GM23338 (cell line): ENCODE data around the gene SLC4A2. TPM values are rescaled to one million over a fixed set of nuclear protein-coding genes. Genes with fewer than 3 reads are reported as not detected.

Experiments used
- ATAC-seq: fragments of 200-7000 bp; cut with Tn5 transposase; 3 replicates; pipeline ENCODE4 v1.9.1; 2020
- DNase-seq: peaks from one replicate; pipeline ENCODE4 v3.0.0-alpha.2; 2015; ENCODE audit warnings: low spot score
- H2AFZ ChIP-seq: fragments of 200-600 bp; sonication (generic); 2 replicates; pipeline ENCODE4 v1.8.0; 2016; ENCODE audit warnings: antibody characterized with exemption, mild to moderate bottlenecking, moderate library complexity
- H3F3A ChIP-seq: fragments of 200-600 bp; sonication (generic); replicated peaks from 2 replicates; pipeline ENCODE4 v1.8.0; 2017; ENCODE audit warnings: antibody characterized with exemption, mixed run types, low read depth
- H3K27ac ChIP-seq: fragments of 200-600 bp; sonication (generic); 2 replicates; pipeline ENCODE4 v1.6.1; 2016; ENCODE audit warnings: low read depth
- H3K27me3 ChIP-seq: fragments of 200-600 bp; sonication (generic); 2 replicates; pipeline ENCODE4 v1.8.0; 2016; ENCODE audit warnings: mild to moderate bottlenecking, mixed run types, moderate library complexity; ENCODE audit not compliant: insufficient read depth
- H3K36me3 ChIP-seq: fragments of 200-600 bp; sonication (generic); 2 replicates; pipeline ENCODE4 v1.8.0; 2016; ENCODE audit warnings: mild to moderate bottlenecking; ENCODE audit not compliant: insufficient read depth
- H3K4me1 ChIP-seq: fragments of 200-600 bp; sonication (generic); 2 replicates; pipeline ENCODE4 v1.8.0; 2016; ENCODE audit warnings: mild to moderate bottlenecking, moderate library complexity; ENCODE audit not compliant: insufficient read depth
- H3K4me2 ChIP-seq: fragments of 200-600 bp; sonication (generic); 2 replicates; pipeline ENCODE4 v1.7.1; 2017; ENCODE audit warnings: mixed run types
- H3K4me3 ChIP-seq: fragments of 200-600 bp; sonication (generic); 2 replicates; pipeline ENCODE4 v1.6.1; 2016; ENCODE audit warnings: mixed run types
- H3K79me2 ChIP-seq: fragments of 200-600 bp; sonication (generic); replicated peaks from 2 replicates; pipeline ENCODE4 v1.8.0; 2017; ENCODE audit warnings: mild to moderate bottlenecking; ENCODE audit not compliant: insufficient read depth
- H3K9me2 ChIP-seq: fragments of 200-600 bp; sonication (generic); 2 replicates; pipeline ENCODE4 v1.8.0; 2017; ENCODE audit not compliant: insufficient read depth
- H4K20me1 ChIP-seq: fragments of 200-600 bp; sonication (generic); replicated peaks from 2 replicates; pipeline ENCODE4 v1.8.0; 2017; ENCODE audit warnings: mild to moderate bottlenecking; ENCODE audit not compliant: insufficient read depth
- H3K27ac Mint-ChIP-seq: 2 replicates; pipeline ENCODE4 v1.8.0; 2020; ENCODE audit warnings: inconsistent platforms, mild to moderate bottlenecking, moderate library complexity, mixed read lengths
- H3K27me3 Mint-ChIP-seq: 3 replicates; pipeline ENCODE4 v1.8.0; 2022; ENCODE audit warnings: low read depth, mild to moderate bottlenecking, moderate library complexity, mixed read lengths, inconsistent platforms; ENCODE audit not compliant: insufficient read depth, poor library complexity
- H3K36me3 Mint-ChIP-seq: 3 replicates; pipeline ENCODE4 v1.8.0; 2021; ENCODE audit warnings: low read depth, mild to moderate bottlenecking, inconsistent platforms, moderate library complexity, mixed read lengths
- H3K4me1 Mint-ChIP-seq: 3 replicates; pipeline ENCODE4 v1.8.0; 2020; ENCODE audit warnings: mild to moderate bottlenecking, inconsistent platforms, mixed read lengths
- H3K4me3 Mint-ChIP-seq: 3 replicates; pipeline ENCODE4 v1.8.0; 2021; ENCODE audit warnings: moderate library complexity, mild to moderate bottlenecking, inconsistent platforms, mixed read lengths
- H3K9me3 Mint-ChIP-seq: 3 replicates; pipeline ENCODE4 v1.8.0; 2020; ENCODE audit warnings: moderate library complexity, mild to moderate bottlenecking, inconsistent platforms, mixed read lengths
- CREB1 ChIP-seq: fragments of 250-450 bp; sonication (Bioruptor Pico); IDR thresholded peaks from 2 replicates; pipeline ENCODE4 v1.5.0; 2020; ENCODE audit warnings: low read depth, mild to moderate bottlenecking, moderate library complexity
- EZH2 ChIP-seq: fragments of 200-600 bp; sonication (generic); IDR thresholded peaks from one replicate; pipeline ENCODE4 v1.8.0; 2017; ENCODE audit warnings: antibody characterized with exemption, mild to moderate bottlenecking, low read depth; ENCODE audit not compliant: unreplicated experiment
- EZH2phosphoT487 ChIP-seq: fragments of 200-600 bp; sonication (generic); IDR thresholded peaks from one replicate; pipeline ENCODE4 v1.8.1; 2018; ENCODE audit warnings: antibody characterized with exemption; ENCODE audit not compliant: unreplicated experiment
- JUNB ChIP-seq: IDR thresholded peaks from one replicate; pipeline ENCODE4 v1.6.1; 2016; ENCODE audit warnings: antibody characterized with exemption; ENCODE audit not compliant: unreplicated experiment
- NANOG ChIP-seq: IDR thresholded peaks from 2 replicates; pipeline ENCODE4 v1.6.1; 2016; ENCODE audit warnings: antibody characterized with exemption, borderline replicate concordance
- POLR2AphosphoS5 ChIP-seq: IDR thresholded peaks from 2 replicates; pipeline ENCODE4 v1.6.1; 2016; ENCODE audit warnings: antibody characterized with exemption, low read depth
- REST ChIP-seq: IDR thresholded peaks from one replicate; pipeline ENCODE4 v1.6.1; 2018; ENCODE audit warnings: antibody characterized with exemption; ENCODE audit not compliant: unreplicated experiment
- STAT1 ChIP-seq: IDR thresholded peaks from one replicate; pipeline ENCODE4 v1.6.1; 2016; ENCODE audit warnings: antibody characterized with exemption; ENCODE audit not compliant: unreplicated experiment
- ZNF114 ChIP-seq: fragments of 250-450 bp; sonication (Bioruptor Pico); IDR thresholded peaks from 2 replicates; pipeline ENCODE4 v1.5.0; 2020; ENCODE audit warnings: mild to moderate bottlenecking, moderate library complexity
- ZNF331 ChIP-seq: fragments of 250-450 bp; sonication (Bioruptor Pico); IDR thresholded peaks from 2 replicates; pipeline ENCODE4 v1.5.0; 2020; ENCODE audit warnings: low read depth, mild to moderate bottlenecking, moderate library complexity
- polyA plus RNA-seq: library from polyadenylated mRNA; unstranded; fragments of >200 nt; fragmentation: Nextera tagmentation; extraction: Ambion mirVana; gene quantifications from 2 replicates; pipeline ENCODE4 v1.2.1, GENCODE V29; 2016
- total RNA-seq: library from RNA; depleted of rRNA; stranded (reverse); fragments of >200 nt; shearing (Covaris generic); gene quantifications from 2 replicates; pipeline ENCODE4 v1.2.3, GENCODE V29; 2014
- TF ChIP-seq, protein P1 (sequence below): IDR thresholded peaks from 2 replicates; pipeline ENCODE4 v1.6.1; 2016; ENCODE audit warnings: antibody characterized with exemption
- TF ChIP-seq, protein P2 (sequence below): fragments of 250-450 bp; sonication (Bioruptor Pico); IDR thresholded peaks from 2 replicates; pipeline ENCODE4 v1.5.0; 2020; ENCODE audit warnings: mild to moderate bottlenecking, moderate library complexity

SLC4A2 gene
- total and polyA plus RNA-seq, 2 experiments from 2014 or later = 64.8 to 106 TPM

GRCh38 chr7:151063212-151063561 is 3.8 kb downstream of the SLC4A2 start:
- Mint-ChIP-seq H3K27ac (no peak overlapping the region; the same call in 1 of the 2 replicates), H3K36me3 (peaks cover 29% of the 10 kb centered on the region), H3K4me3 (peak overlapping the region; percentile 74), H3K4me1 (peaks cover 41% of the 10 kb centered on the region), H3K27me3 (peaks cover 39% of the 10 kb centered on the region), H3K9me3 (no peaks in the 10 kb centered on the region)
- H3K4me1 ChIP-seq = peaks cover 38% of the 10 kb centered on the region
- H3K9me2 ChIP-seq = no peaks in the 10 kb centered on the region
- DNase-seq = peak; percentile 58
- ATAC-seq = peak; percentile 1; the same call in 1 of the 3 replicates
- peaks cover 16% of the 10 kb centered on the region for H3K36me3 ChIP-seq
- peaks cover 11% of the 10 kb centered on the region for H3K79me2 ChIP-seq
- H3F3A ChIP-seq = peaks cover 15% of the 10 kb centered on the region
- H3K27ac ChIP-seq = no peak overlapping the region
- peak overlapping the region; percentile 93 for H3K4me2 ChIP-seq
- peak overlapping the region; percentile 76 for H3K4me3 ChIP-seq
- TF ChIP-seq CREB1 (CRISPR knock-in tag) = no peak
- no peak for TF ChIP-seq POLR2AphosphoS5
- no peak for TF ChIP-seq ZNF114 (CRISPR knock-in tag)
- no peak for TF ChIP-seq JUNB
- TF ChIP-seq STAT1 = no peak
- no peak overlapping the region for H2AFZ ChIP-seq
- H3K27me3 ChIP-seq = peaks cover 22% of the 10 kb centered on the region
- no peaks in the 10 kb centered on the region; the same call in 1 of the 2 replicates for H4K20me1 ChIP-seq

DNA sequence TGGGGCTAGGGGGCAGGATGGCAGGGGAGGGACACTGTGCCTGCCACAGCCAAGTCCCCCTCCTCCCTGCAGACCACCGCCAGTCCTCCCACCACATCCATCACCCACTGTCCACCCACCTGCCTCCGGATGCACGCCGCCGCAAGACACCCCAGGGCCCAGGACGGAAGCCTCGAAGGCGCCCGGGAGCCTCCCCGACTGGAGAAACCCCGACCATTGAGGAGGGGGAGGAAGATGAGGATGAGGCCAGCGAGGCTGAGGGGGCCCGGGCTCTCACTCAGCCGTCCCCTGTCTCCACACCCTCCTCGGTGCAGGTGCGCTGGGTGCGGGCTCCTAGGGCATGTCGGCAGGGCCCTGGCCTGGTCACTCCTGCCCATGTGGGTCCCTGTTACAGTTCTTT is 5.1 kb downstream of the SLC4A2 start:
- Mint-ChIP-seq H3K36me3 (peaks cover 36% of the 10 kb centered on the region), H3K4me3 (no peak overlapping the region), H3K9me3 (no peaks in the 10 kb centered on the region), H3K27me3 (peaks cover 36% of the 10 kb centered on the region), H3K4me1 (peaks cover 32% of the 10 kb centered on the region), H3K27ac (no peak overlapping the region)
- Histone ChIP-seq H3K9me2 (no peaks in the 10 kb centered on the region), H3K4me1 (peaks cover 29% of the 10 kb centered on the region), H4K20me1 (no peaks in the 10 kb centered on the region; the same call in 1 of the 2 replicates), H2AFZ (no peak overlapping the region), H3K4me2 (no peak overlapping the region), H3K4me3 (no peak overlapping the region), H3K79me2 (peaks cover 11% of the 10 kb centered on the region), H3K27me3 (peaks cover 15% of the 10 kb centered on the region; the same call in 1 of the 2 replicates), H3K27ac (no peak overlapping the region), H3F3A (peaks cover 15% of the 10 kb centered on the region), H3K36me3 (peaks cover 16% of the 10 kb centered on the region)
- DNase-seq = no peak
- TF ChIP-seq EZH2phosphoT487 (no peak), EZH2 (no peak), NANOG (no peak), REST (no peak), ZNF331 (CRISPR knock-in tag) (no peak), CREB1 (CRISPR knock-in tag) (no peak), STAT1 (no peak), POLR2AphosphoS5 (no peak)
- TF ChIP-seq, protein P1, sequence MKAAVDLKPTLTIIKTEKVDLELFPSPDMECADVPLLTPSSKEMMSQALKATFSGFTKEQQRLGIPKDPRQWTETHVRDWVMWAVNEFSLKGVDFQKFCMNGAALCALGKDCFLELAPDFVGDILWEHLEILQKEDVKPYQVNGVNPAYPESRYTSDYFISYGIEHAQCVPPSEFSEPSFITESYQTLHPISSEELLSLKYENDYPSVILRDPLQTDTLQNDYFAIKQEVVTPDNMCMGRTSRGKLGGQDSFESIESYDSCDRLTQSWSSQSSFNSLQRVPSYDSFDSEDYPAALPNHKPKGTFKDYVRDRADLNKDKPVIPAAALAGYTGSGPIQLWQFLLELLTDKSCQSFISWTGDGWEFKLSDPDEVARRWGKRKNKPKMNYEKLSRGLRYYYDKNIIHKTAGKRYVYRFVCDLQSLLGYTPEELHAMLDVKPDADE = no peak
- TF ChIP-seq, protein P2, sequence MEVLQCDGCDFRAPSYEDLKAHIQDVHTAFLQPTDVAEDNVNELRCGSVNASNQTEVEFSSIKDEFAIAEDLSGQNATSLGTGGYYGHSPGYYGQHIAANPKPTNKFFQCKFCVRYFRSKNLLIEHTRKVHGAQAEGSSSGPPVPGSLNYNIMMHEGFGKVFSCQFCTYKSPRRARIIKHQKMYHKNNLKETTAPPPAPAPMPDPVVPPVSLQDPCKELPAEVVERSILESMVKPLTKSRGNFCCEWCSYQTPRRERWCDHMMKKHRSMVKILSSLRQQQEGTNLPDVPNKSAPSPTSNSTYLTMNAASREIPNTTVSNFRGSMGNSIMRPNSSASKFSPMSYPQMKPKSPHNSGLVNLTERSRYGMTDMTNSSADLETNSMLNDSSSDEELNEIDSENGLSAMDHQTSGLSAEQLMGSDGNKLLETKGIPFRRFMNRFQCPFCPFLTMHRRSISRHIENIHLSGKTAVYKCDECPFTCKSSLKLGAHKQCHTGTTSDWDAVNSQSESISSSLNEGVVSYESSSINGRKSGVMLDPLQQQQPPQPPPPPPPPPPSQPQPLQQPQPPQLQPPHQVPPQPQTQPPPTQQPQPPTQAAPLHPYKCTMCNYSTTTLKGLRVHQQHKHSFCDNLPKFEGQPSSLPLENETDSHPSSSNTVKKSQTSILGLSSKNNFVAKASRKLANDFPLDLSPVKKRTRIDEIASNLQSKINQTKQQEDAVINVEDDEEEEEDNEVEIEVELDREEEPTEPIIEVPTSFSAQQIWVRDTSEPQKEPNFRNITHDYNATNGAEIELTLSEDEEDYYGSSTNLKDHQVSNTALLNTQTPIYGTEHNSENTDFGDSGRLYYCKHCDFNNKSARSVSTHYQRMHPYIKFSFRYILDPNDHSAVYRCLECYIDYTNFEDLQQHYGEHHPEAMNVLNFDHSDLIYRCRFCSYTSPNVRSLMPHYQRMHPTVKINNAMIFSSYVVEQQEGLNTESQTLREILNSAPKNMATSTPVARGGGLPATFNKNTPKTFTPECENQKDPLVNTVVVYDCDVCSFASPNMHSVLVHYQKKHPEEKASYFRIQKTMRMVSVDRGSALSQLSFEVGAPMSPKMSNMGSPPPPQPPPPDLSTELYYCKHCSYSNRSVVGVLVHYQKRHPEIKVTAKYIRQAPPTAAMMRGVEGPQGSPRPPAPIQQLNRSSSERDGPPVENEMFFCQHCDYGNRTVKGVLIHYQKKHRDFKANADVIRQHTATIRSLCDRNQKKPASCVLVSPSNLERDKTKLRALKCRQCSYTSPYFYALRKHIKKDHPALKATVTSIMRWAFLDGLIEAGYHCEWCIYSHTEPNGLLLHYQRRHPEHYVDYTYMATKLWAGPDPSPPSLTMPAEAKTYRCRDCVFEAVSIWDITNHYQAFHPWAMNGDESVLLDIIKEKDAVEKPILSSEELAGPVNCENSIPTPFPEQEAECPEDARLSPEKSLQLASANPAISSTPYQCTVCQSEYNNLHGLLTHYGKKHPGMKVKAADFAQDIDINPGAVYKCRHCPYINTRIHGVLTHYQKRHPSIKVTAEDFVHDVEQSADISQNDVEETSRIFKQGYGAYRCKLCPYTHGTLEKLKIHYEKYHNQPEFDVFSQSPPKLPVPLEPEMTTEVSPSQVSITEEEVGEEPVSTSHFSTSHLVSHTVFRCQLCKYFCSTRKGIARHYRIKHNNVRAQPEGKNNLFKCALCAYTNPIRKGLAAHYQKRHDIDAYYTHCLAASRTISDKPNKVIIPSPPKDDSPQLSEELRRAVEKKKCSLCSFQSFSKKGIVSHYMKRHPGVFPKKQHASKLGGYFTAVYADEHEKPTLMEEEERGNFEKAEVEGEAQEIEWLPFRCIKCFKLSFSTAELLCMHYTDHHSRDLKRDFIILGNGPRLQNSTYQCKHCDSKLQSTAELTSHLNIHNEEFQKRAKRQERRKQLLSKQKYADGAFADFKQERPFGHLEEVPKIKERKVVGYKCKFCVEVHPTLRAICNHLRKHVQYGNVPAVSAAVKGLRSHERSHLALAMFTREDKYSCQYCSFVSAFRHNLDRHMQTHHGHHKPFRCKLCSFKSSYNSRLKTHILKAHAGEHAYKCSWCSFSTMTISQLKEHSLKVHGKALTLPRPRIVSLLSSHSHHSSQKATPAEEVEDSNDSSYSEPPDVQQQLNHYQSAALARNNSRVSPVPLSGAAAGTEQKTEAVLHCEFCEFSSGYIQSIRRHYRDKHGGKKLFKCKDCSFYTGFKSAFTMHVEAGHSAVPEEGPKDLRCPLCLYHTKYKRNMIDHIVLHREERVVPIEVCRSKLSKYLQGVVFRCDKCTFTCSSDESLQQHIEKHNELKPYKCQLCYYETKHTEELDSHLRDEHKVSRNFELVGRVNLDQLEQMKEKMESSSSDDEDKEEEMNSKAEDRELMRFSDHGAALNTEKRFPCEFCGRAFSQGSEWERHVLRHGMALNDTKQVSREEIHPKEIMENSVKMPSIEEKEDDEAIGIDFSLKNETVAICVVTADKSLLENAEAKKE = no peak
- ATAC-seq = no peak
